Activated CD4-positive, alpha-beta T cell treated with anti-CD3 and anti-CD28 coated beads, Interleukin-2, amount 50 U/mL, for 24 hours (primary cell): Measurements from ENCODE around the gene PAGR1.
A peak's percentile ranks its signal among the peaks of the same experiment; 100 is the strongest.
"Not testable (repeated sequence)": the region's sequence is repeated elsewhere in the genome, so short reads cannot be mapped to it uniquely, and the experiment has no call there.

Source experiments
- DNase-seq, 2 donors: peaks; one replicate each; pipeline ENCODE4 v3.0.0-alpha.2; 2020; ENCODE audit warnings: low read depth in 1 of 2, low spot score in 1 of 2

Gene PAGR1

GRCh38 chr16:29862383-29862883 lies 46.5 kb downstream of the PAGR1 start:
- DNase-seq: no peak

- peak; percentile 74 to 92 for DNase-seq
Measured at GRCh38 chr16:29862884-29863668, 47.1 kb downstream of the PAGR1 start, which contains the start of gene CDIPT. CDIPT (minus strand) TSS chr16:29863226; CDS start chr16:29862857, 369 bp downstream.

GRCh38 chr16:29863669-29863984 lies 47.7 kb downstream of the PAGR1 start:
- DNase-seq: no peak

GRCh38 chr16:29864205-29864604 lies 48.3 kb downstream of the PAGR1 start:
- no peak for DNase-seq

GRCh38 chr16:29868396-29869009 lies 52.6 kb downstream of the PAGR1 start:
- DNase-seq: no peak

GRCh38 chr16:29869067-29869466 lies 53.1 kb downstream of the PAGR1 start:
- DNase-seq: not testable (repeated sequence)
